NCI-H82 treated with DMSO at 0.1 percent for 48 hours (cell line): ENCODE measurements around the gene TUBA8.
A peak's percentile ranks its signal among the peaks of the same experiment; 100 is the strongest.
"Not testable (repeated sequence)": the region's sequence is repeated elsewhere in the genome, so short reads cannot be mapped to it uniquely, and the experiment has no call there.

Experiments
- DNase-seq: peaks from one replicate; lab custom pipeline; 2025; ENCODE audit not compliant: unreplicated experiment; lab: John Stamatoyannopoulos, UW

Gene TUBA8

GRCh38 chr22:18110194-18110953 is at the start of gene TUBA8:
Gene TUBA8 (plus strand): TSS chr22:18110809. CDS start chr22:18110866, 57 bp downstream.
- no peak for DNase-seq

DNA sequence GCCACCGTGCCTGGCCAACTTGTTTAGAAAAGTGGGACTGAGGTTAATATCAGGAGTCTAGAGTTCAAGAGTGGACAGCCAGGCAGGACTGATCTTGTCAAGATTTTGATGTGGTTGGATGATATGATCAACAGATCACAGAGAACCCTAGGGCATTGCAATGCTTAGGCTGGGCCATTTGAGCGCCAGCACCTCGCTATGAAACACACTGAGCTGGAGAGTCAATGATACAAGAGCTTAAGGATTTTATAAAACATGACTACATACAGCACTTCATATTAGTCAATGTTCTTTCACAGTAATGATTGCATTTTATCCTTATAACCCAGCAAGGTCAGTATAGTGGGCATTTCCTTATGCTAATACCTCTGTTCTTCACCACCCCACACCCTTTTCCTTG is 48.2 kb upstream of the TUBA8 start:
- no peak for DNase-seq

GRCh38 chr22:18063306-18063705 is 47.3 kb upstream of the TUBA8 start:
- DNase-seq: no peak

DNA sequence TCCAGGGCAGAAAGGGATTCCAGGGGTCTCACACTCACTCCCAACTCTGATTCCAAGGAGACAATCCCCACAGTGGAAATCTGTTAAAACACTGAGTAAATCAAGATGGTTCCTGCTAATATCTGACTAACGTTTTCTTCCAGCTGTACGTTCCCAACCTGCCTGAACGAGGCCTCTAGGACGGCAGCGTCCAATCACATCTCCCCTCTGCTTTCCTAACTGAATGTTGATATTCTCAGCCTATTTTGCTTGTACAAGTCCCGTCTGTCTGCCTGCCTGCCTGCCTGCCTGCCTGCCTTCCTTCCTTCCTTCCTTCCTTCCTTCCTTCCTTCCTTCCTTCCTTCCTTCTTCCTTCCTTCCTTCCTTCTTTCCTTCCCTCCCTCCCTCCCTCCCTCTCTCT is 46.9 kb upstream of the TUBA8 start:
- DNase-seq: not testable (repeated sequence)

GRCh38 chr22:18064636-18065035 is 46.0 kb upstream of the TUBA8 start:
- no peak for DNase-seq

- no peak for DNase-seq
Observed at GRCh38 chr22:18065256-18065655, 45.4 kb upstream of the TUBA8 start.

DNA sequence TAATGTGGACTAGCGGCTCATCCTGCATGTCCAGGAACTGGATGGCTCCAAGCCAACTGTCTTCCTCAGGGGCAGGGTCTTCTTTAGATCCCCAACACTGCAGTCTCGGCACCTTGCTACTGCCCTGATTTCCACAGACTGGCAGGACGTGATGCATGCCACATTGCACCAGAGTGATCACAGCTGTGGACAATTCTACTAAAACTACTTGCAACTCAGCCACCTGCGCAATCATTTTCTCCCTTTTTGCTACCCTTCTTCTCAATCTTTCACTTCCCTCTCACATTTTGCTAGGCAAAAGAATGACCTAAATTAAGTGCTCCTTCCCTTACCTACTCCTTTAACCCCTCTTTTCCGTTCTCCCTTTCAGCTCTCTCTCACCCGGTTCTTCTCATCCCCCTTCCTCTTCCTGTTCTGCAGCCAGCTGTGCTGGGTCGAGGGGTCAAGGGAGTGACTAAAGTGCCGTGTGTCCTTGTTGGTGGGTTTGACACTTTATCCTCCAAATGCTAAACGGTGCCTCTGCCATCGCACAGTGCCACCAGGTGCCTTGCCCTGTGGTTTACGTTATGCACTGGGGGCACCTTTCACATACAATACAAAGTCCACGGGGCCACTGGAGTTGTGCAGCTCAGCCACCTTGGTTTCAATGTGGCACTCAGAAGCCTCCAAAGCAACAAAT is 44.3 kb upstream of the TUBA8 start:
- DNase-seq: no peak

DNA sequence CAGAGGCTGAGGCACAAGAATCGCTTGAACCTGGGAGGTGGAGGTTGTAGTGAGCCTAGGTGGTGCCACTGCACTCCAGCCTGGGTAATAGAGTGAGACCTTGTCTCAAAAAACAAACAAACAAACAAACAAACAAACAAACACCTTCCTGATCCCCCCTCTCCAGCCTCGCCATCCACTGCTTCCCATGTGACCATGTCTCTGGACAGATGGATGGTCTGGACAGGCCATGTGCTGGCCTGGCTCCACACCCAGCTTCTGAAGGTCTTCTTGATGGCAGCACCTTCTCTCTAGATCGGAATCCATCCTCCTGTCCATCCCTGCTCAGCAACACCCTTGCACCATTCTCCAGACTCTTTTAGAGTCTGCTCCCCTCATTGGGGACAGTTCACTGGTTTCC is 43.5 kb upstream of the TUBA8 start:
- no peak for DNase-seq

GRCh38 chr22:18067548-18068341 is 42.9 kb upstream of the TUBA8 start:
- DNase-seq: no peak

- no peak for DNase-seq
Observed at GRCh38 chr22:18068381-18068988, 42.1 kb upstream of the TUBA8 start.

GRCh38 chr22:18069041-18069440 is 41.6 kb upstream of the TUBA8 start:
- no peak for DNase-seq

- DNase-seq: no peak
Observed at GRCh38 chr22:18070041-18070440, 40.6 kb upstream of the TUBA8 start.

- no peak for DNase-seq
Observed at GRCh38 chr22:18070556-18071306, 39.9 kb upstream of the TUBA8 start.

DNA sequence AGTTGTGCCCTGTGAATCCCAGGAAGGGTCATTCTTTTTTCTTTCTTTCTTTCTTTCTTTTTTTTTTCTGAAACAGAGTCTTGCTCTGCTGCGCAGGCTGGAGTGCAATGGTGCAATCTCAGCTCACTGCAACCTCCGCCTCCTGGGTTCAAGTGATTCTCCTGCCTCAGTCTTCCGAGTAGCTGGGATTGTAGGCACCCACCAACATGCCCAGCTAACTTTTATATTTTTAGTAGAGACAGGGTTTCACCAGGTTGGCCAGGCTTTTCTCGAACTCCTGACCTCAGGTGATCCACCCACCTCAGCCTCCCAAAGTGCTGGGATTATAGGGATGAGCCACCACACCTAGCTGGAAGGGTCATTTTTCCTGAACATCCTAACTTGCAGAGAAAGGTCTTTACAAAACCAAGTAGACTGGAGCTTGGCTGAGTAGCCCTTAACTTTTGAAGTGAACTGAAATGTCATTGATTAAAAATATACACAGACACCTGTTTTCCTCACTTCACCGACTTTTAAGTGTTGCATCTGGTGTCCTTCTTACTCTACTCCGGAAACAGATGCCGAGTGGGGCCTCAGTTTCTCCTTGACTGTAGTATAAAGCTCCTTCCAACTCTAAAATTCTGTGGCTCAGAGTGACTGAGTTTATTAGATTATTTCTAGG is 39.2 kb upstream of the TUBA8 start:
- not testable (repeated sequence) for DNase-seq

GRCh38 chr22:18071968-18072310 is 38.7 kb upstream of the TUBA8 start:
- DNase-seq: no peak

- no peak for DNase-seq
Observed at GRCh38 chr22:18073467-18073866, 37.1 kb upstream of the TUBA8 start.

DNA sequence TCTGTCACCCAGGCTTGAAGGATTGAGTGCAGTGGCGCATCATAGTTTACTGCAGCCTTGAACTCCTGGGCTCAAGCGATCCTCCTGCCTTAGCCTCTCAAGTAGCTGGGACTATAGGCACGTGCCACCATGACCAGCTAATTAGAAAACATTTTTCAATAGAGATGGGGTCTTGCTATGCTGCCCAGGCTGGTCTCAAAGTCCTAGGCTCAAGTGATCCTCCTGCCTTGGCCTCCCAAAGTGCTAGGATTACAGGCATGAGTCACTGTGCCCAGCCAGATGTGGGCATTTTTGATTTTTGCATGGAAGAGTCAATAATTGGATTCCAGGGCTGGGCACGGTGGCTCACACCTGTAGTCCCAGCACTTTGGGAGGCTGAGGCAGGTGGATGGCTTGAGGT is 36.7 kb upstream of the TUBA8 start:
- DNase-seq: not testable (repeated sequence)

GRCh38 chr22:18075101-18075719 is 35.4 kb upstream of the TUBA8 start:
- DNase-seq: no peak

- DNase-seq: peak; percentile 46
Observed at GRCh38 chr22:18075720-18076497, 34.7 kb upstream of the TUBA8 start.
